Endothelial cell of hepatic sinusoid (primary cell): ENCODE data around the gene SRSF5.
"Not testable (repeated sequence)": the region's sequence is repeated elsewhere in the genome, so short reads cannot be mapped to it uniquely, and the experiment has no call there.

Experiments
- in situ Hi-C: cut with HindIII; loops from 2 replicates; pipeline ENCODE4 v1.10.0; 2017; ENCODE audit warnings: low sequenced_read_pairs

SRSF5 gene

GRCh38 chr14:69803753-69804152, 36.8 kb downstream of the SRSF5 start:
- in situ Hi-C loops: no loop called here

- in situ Hi-C loops: no loop called here
These were observed 38.0 kb downstream of the SRSF5 start for GRCh38 chr14:69804902-69805301.

GRCh38 chr14:69807192-69807591, 40.2 kb downstream of the SRSF5 start:
- in situ Hi-C loops: no loop called here

GRCh38 chr14:69808919-69809808, 42.2 kb downstream of the SRSF5 start:
- in situ Hi-C loops: no loop called here

GRCh38 chr14:69811227-69811867, 44.4 kb downstream of the SRSF5 start:
- in situ Hi-C loops: no loop called here

- in situ Hi-C loops: no loop called here
These were observed 44.9 kb downstream of the SRSF5 start for GRCh38 chr14:69811868-69812252.

GRCh38 chr14:69812711-69813110, 45.8 kb downstream of the SRSF5 start:
- in situ Hi-C loops: no loop called here

GRCh38 chr14:69813346-69813745, 46.4 kb downstream of the SRSF5 start:
- in situ Hi-C loops: not testable (repeated sequence)

GRCh38 chr14:69814397-69814796, 47.5 kb downstream of the SRSF5 start:
- in situ Hi-C loops: no loop called here

- in situ Hi-C loops: no loop called here
These were observed 48.6 kb downstream of the SRSF5 start for GRCh38 chr14:69815556-69815955.

- in situ Hi-C loops: no loop called here
These were observed 49.3 kb downstream of the SRSF5 start for GRCh38 chr14:69816216-69816615.

- in situ Hi-C loops: no loop called here
These were observed 51.8 kb downstream of the SRSF5 start for GRCh38 chr14:69818758-69819191.

- in situ Hi-C loops: no loop called here
These were observed 52.7 kb downstream of the SRSF5 start for GRCh38 chr14:69819607-69820006.

GRCh38 chr14:69820991-69821390, 54.0 kb downstream of the SRSF5 start:
- in situ Hi-C loops: no loop called here
